ENCODE measurements around the gene CABP1. TPM values are rescaled to one million over a fixed set of nuclear protein-coding genes. Genes with fewer than 3 reads are reported as not detected.

CABP1 gene
- total and polyA plus RNA-seq, 2 experiments from 2014 or later: 5.1 to 5.2 TPM

- Histone ChIP-seq H3K27me3 (ENCODE audit: insufficient read depth) (no peaks in the 10 kb centered on the region), H3K4me1 (ENCODE audit: insufficient read depth) (peaks cover 11% of the 10 kb centered on the region), H3K4me2 (no peak overlapping the region), H2AFZ (no peak overlapping the region), H3K4me3 (no peak overlapping the region), H3F3A (replicated peaks; ENCODE audit: low read depth) (no peaks in the 10 kb centered on the region), H3K27ac (ENCODE audit: low read depth) (no peak overlapping the region), H4K20me1 (replicated peaks; ENCODE audit: insufficient read depth) (no peaks in the 10 kb centered on the region), H3K36me3 (ENCODE audit: insufficient read depth) (no peaks in the 10 kb centered on the region), H3K9me2 (ENCODE audit: insufficient read depth) (no peaks in the 10 kb centered on the region), H3K79me2 (replicated peaks; ENCODE audit: insufficient read depth) (no peaks in the 10 kb centered on the region)
- ATAC-seq: no peak
- no peak overlapping the region for H3K27ac Mint-ChIP-seq
- H3K4me3 Mint-ChIP-seq: no peak overlapping the region
- no peak for TF ChIP-seq ETS1 (IDR thresholded peaks at IDR 0.05)
- TF ChIP-seq ZNF331 (CRISPR knock-in tag; IDR thresholded peaks at IDR 0.05; ENCODE audit: low read depth): no peak
- no peak for TF ChIP-seq ZNF462 (CRISPR knock-in tag; IDR thresholded peaks at IDR 0.05)
- no peak for TF ChIP-seq JUNB (IDR thresholded peaks at IDR 0.05; ENCODE audit: unreplicated experiment)
- TF ChIP-seq, protein P1, sequence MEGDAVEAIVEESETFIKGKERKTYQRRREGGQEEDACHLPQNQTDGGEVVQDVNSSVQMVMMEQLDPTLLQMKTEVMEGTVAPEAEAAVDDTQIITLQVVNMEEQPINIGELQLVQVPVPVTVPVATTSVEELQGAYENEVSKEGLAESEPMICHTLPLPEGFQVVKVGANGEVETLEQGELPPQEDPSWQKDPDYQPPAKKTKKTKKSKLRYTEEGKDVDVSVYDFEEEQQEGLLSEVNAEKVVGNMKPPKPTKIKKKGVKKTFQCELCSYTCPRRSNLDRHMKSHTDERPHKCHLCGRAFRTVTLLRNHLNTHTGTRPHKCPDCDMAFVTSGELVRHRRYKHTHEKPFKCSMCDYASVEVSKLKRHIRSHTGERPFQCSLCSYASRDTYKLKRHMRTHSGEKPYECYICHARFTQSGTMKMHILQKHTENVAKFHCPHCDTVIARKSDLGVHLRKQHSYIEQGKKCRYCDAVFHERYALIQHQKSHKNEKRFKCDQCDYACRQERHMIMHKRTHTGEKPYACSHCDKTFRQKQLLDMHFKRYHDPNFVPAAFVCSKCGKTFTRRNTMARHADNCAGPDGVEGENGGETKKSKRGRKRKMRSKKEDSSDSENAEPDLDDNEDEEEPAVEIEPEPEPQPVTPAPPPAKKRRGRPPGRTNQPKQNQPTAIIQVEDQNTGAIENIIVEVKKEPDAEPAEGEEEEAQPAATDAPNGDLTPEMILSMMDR (conservative IDR thresholded peaks at IDR 0.05; ENCODE audit: low read depth in 2 of 2): no peak
- no peak for TF ChIP-seq ZNF114 (CRISPR knock-in tag; IDR thresholded peaks at IDR 0.05)
- TF ChIP-seq EZH2 (IDR thresholded peaks at IDR 0.05; ENCODE audit: low read depth, unreplicated experiment): no peak
- TF ChIP-seq CREB1 (CRISPR knock-in tag; IDR thresholded peaks at IDR 0.05; ENCODE audit: low read depth): no peak
- TF ChIP-seq STAT1 (IDR thresholded peaks at IDR 0.05; ENCODE audit: unreplicated experiment): no peak
- no peak for TF ChIP-seq EZH2phosphoT487 (IDR thresholded peaks at IDR 0.05; ENCODE audit: unreplicated experiment)
- no peak for TF ChIP-seq NANOG (IDR thresholded peaks at IDR 0.05; ENCODE audit: borderline replicate concordance)
- no peak for TF ChIP-seq POLR2AphosphoS5 (IDR thresholded peaks at IDR 0.05; ENCODE audit: low read depth)
- TF ChIP-seq, protein P2, sequence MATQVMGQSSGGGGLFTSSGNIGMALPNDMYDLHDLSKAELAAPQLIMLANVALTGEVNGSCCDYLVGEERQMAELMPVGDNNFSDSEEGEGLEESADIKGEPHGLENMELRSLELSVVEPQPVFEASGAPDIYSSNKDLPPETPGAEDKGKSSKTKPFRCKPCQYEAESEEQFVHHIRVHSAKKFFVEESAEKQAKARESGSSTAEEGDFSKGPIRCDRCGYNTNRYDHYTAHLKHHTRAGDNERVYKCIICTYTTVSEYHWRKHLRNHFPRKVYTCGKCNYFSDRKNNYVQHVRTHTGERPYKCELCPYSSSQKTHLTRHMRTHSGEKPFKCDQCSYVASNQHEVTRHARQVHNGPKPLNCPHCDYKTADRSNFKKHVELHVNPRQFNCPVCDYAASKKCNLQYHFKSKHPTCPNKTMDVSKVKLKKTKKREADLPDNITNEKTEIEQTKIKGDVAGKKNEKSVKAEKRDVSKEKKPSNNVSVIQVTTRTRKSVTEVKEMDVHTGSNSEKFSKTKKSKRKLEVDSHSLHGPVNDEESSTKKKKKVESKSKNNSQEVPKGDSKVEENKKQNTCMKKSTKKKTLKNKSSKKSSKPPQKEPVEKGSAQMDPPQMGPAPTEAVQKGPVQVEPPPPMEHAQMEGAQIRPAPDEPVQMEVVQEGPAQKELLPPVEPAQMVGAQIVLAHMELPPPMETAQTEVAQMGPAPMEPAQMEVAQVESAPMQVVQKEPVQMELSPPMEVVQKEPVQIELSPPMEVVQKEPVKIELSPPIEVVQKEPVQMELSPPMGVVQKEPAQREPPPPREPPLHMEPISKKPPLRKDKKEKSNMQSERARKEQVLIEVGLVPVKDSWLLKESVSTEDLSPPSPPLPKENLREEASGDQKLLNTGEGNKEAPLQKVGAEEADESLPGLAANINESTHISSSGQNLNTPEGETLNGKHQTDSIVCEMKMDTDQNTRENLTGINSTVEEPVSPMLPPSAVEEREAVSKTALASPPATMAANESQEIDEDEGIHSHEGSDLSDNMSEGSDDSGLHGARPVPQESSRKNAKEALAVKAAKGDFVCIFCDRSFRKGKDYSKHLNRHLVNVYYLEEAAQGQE (IDR thresholded peaks at IDR 0.05; ENCODE audit: unreplicated experiment): no peak
- no peaks in the 10 kb centered on the region for H3K9me3 Mint-ChIP-seq
- peaks cover 14% of the 10 kb centered on the region for H3K4me1 Mint-ChIP-seq
- no peaks in the 10 kb centered on the region; the same call in 2 of the 3 replicates for H3K36me3 Mint-ChIP-seq (ENCODE audit: low read depth)
- DNase-seq (ENCODE audit: low spot score): no peak
- peaks cover 2% of the 10 kb centered on the region for H3K27me3 Mint-ChIP-seq (ENCODE audit: insufficient read depth, low read depth, poor library complexity)
Observed at GRCh38 chr12:120656008-120656407, 15.6 kb downstream of the CABP1 start.

Data from GM23338 (cell line).